Activated naive CD8-positive, alpha-beta T cell (primary cell): ENCODE results near the gene TGFBR1.

Experiments used
- H3K27ac Mint-ChIP-seq: one replicate; pipeline ENCODE4 v1.8.0; 2021; ENCODE audit warnings: mixed read lengths
- H3K27me3 Mint-ChIP-seq: one replicate; pipeline ENCODE4 v1.8.0; 2021; ENCODE audit warnings: mixed read lengths
- H3K36me3 Mint-ChIP-seq: one replicate; pipeline ENCODE4 v1.8.0; 2021; ENCODE audit warnings: mixed read lengths
- H3K4me1 Mint-ChIP-seq: one replicate; pipeline ENCODE4 v1.8.0; 2021; ENCODE audit warnings: low read depth, mixed read lengths
- H3K4me3 Mint-ChIP-seq: one replicate; pipeline ENCODE4 v1.8.0; 2021; ENCODE audit warnings: mild to moderate bottlenecking, mixed read lengths
- H3K9me3 Mint-ChIP-seq: one replicate; pipeline ENCODE4 v1.8.0; 2021; ENCODE audit warnings: low read depth, mixed read lengths

TGFBR1 gene

GRCh38 chr9:99127356-99128132 is 22.6 kb downstream of the TGFBR1 start:
- H3K4me3 Mint-ChIP-seq, result peak overlapping the region; percentile 46
- peak overlapping the region; percentile 75 for H3K27ac Mint-ChIP-seq
- peaks cover 4% of the 10 kb centered on the region for H3K36me3 Mint-ChIP-seq
- H3K4me1 Mint-ChIP-seq, result peaks cover 89% of the 10 kb centered on the region
- no peaks in the 10 kb centered on the region for H3K27me3 Mint-ChIP-seq
- H3K9me3 Mint-ChIP-seq, result no peaks in the 10 kb centered on the region

- peaks cover 7% of the 10 kb centered on the region for H3K36me3 Mint-ChIP-seq
- H3K27me3 Mint-ChIP-seq, result no peaks in the 10 kb centered on the region
- peaks cover 89% of the 10 kb centered on the region for H3K4me1 Mint-ChIP-seq
- peak overlapping the region; percentile 75 for H3K27ac Mint-ChIP-seq
- no peaks in the 10 kb centered on the region for H3K9me3 Mint-ChIP-seq
- peak overlapping the region; percentile 46 for H3K4me3 Mint-ChIP-seq
Observed at GRCh38 chr9:99128133-99128406, 23.2 kb downstream of the TGFBR1 start.

GRCh38 chr9:99129091-99129490 is 24.2 kb downstream of the TGFBR1 start:
- Mint-ChIP-seq H3K4me3 (peak overlapping the region; percentile 60), H3K27me3 (no peaks in the 10 kb centered on the region), H3K27ac (peak overlapping the region; percentile 85), H3K4me1 (peaks cover 87% of the 10 kb centered on the region), H3K9me3 (no peaks in the 10 kb centered on the region), H3K36me3 (peaks cover 9% of the 10 kb centered on the region)

GRCh38 chr9:99130069-99130468 is 25.2 kb downstream of the TGFBR1 start:
- Mint-ChIP-seq H3K4me1 (peaks cover 86% of the 10 kb centered on the region), H3K4me3 (peak overlapping the region; percentile 46), H3K27me3 (no peaks in the 10 kb centered on the region), H3K36me3 (peaks cover 9% of the 10 kb centered on the region), H3K27ac (peak overlapping the region; percentile 78), H3K9me3 (no peaks in the 10 kb centered on the region)

GRCh38 chr9:99133145-99133544 is 28.2 kb downstream of the TGFBR1 start:
- Mint-ChIP-seq H3K4me1 (peaks cover 87% of the 10 kb centered on the region), H3K4me3 (no peak overlapping the region), H3K9me3 (no peaks in the 10 kb centered on the region), H3K36me3 (peaks cover 11% of the 10 kb centered on the region), H3K27ac (peak overlapping the region; percentile 47), H3K27me3 (no peaks in the 10 kb centered on the region)

- peaks cover 11% of the 10 kb centered on the region for H3K36me3 Mint-ChIP-seq
- H3K4me1 Mint-ChIP-seq, result peaks cover 83% of the 10 kb centered on the region
- peak overlapping the region; percentile 58 for H3K4me3 Mint-ChIP-seq
- H3K27ac Mint-ChIP-seq, result peak overlapping the region; percentile 92
- H3K9me3 Mint-ChIP-seq, result no peaks in the 10 kb centered on the region
- H3K27me3 Mint-ChIP-seq, result no peaks in the 10 kb centered on the region
Observed at GRCh38 chr9:99134893-99135341, 30.0 kb downstream of the TGFBR1 start.

GRCh38 chr9:99135456-99135855 is 30.5 kb downstream of the TGFBR1 start:
- Mint-ChIP-seq H3K27me3 (no peaks in the 10 kb centered on the region), H3K9me3 (no peaks in the 10 kb centered on the region), H3K27ac (peak overlapping the region; percentile 92), H3K4me1 (peaks cover 80% of the 10 kb centered on the region), H3K4me3 (peak overlapping the region; percentile 58), H3K36me3 (peaks cover 11% of the 10 kb centered on the region)

- Mint-ChIP-seq H3K27ac (peak overlapping the region; percentile 92), H3K36me3 (peaks cover 7% of the 10 kb centered on the region), H3K27me3 (no peaks in the 10 kb centered on the region), H3K4me3 (peak overlapping the region; percentile 58), H3K9me3 (no peaks in the 10 kb centered on the region), H3K4me1 (peaks cover 74% of the 10 kb centered on the region)
Observed at GRCh38 chr9:99137225-99137624, 32.3 kb downstream of the TGFBR1 start.

GRCh38 chr9:99137891-99138290 is 33.0 kb downstream of the TGFBR1 start:
- H3K27ac Mint-ChIP-seq, result peak overlapping the region; percentile 51
- peaks cover 68% of the 10 kb centered on the region for H3K4me1 Mint-ChIP-seq
- H3K4me3 Mint-ChIP-seq, result no peak overlapping the region
- peaks cover 5% of the 10 kb centered on the region for H3K36me3 Mint-ChIP-seq
- H3K9me3 Mint-ChIP-seq, result no peaks in the 10 kb centered on the region
- H3K27me3 Mint-ChIP-seq, result no peaks in the 10 kb centered on the region

GRCh38 chr9:99138424-99139284 is 33.7 kb downstream of the TGFBR1 start:
- Mint-ChIP-seq H3K27ac (peak overlapping the region; percentile 78), H3K36me3 (peaks cover 2% of the 10 kb centered on the region), H3K9me3 (no peaks in the 10 kb centered on the region), H3K4me3 (no peak overlapping the region), H3K4me1 (peaks cover 61% of the 10 kb centered on the region), H3K27me3 (no peaks in the 10 kb centered on the region)

- no peaks in the 10 kb centered on the region for H3K27me3 Mint-ChIP-seq
- peaks cover 2% of the 10 kb centered on the region for H3K36me3 Mint-ChIP-seq
- H3K4me3 Mint-ChIP-seq, result no peak overlapping the region
- no peak overlapping the region for H3K27ac Mint-ChIP-seq
- H3K4me1 Mint-ChIP-seq, result peaks cover 53% of the 10 kb centered on the region
- H3K9me3 Mint-ChIP-seq, result no peaks in the 10 kb centered on the region
Observed at GRCh38 chr9:99139868-99140267, 35.0 kb downstream of the TGFBR1 start.

GRCh38 chr9:99140685-99141314 is 35.9 kb downstream of the TGFBR1 start:
- Mint-ChIP-seq H3K36me3 (peaks cover 6% of the 10 kb centered on the region), H3K27me3 (no peaks in the 10 kb centered on the region), H3K4me1 (peaks cover 44% of the 10 kb centered on the region), H3K9me3 (no peaks in the 10 kb centered on the region), H3K27ac (peak overlapping the region; percentile 10), H3K4me3 (no peak overlapping the region)

- H3K4me3 Mint-ChIP-seq, result no peak overlapping the region
- peak overlapping the region; percentile 43 for H3K27ac Mint-ChIP-seq
- H3K27me3 Mint-ChIP-seq, result no peaks in the 10 kb centered on the region
- peaks cover 11% of the 10 kb centered on the region for H3K36me3 Mint-ChIP-seq
- H3K4me1 Mint-ChIP-seq, result peaks cover 39% of the 10 kb centered on the region
- H3K9me3 Mint-ChIP-seq, result no peaks in the 10 kb centered on the region
Observed at GRCh38 chr9:99141849-99142248, 36.9 kb downstream of the TGFBR1 start.

- Mint-ChIP-seq H3K4me3 (no peak overlapping the region), H3K27ac (no peak overlapping the region), H3K27me3 (no peaks in the 10 kb centered on the region), H3K4me1 (peaks cover 38% of the 10 kb centered on the region), H3K9me3 (no peaks in the 10 kb centered on the region), H3K36me3 (peaks cover 11% of the 10 kb centered on the region)
Observed at GRCh38 chr9:99142275-99142674, 37.4 kb downstream of the TGFBR1 start.

GRCh38 chr9:99143655-99144054 is 38.7 kb downstream of the TGFBR1 start:
- Mint-ChIP-seq H3K4me1 (peaks cover 29% of the 10 kb centered on the region), H3K27ac (no peak overlapping the region), H3K4me3 (no peak overlapping the region), H3K36me3 (peaks cover 8% of the 10 kb centered on the region), H3K27me3 (no peaks in the 10 kb centered on the region), H3K9me3 (no peaks in the 10 kb centered on the region)
